HepG2 (cell line): Measurements from ENCODE around the gene VSIG10L2. TPM values are rescaled to one million over a fixed set of nuclear protein-coding genes. Genes with fewer than 3 reads are reported as not detected.

ENCODE experiments used
- ASH2L ChIP-seq: fragments of 300-600, 200-600 bp; sonication (generic); IDR thresholded peaks from 2 replicates; pipeline ENCODE4 v1.7.0; 2017; ENCODE audit warnings: low read depth, mild to moderate bottlenecking, moderate library complexity, mixed read lengths, low read length; ENCODE audit not compliant: insufficient read length
- EEA1 ChIP-seq: sonication (generic); formaldehyde crosslinking; IDR thresholded peaks from 2 replicates; pipeline ENCODE4 v1.5.1; 2020; ENCODE audit warnings: mild to moderate bottlenecking, missing genetic modification reagents, borderline replicate concordance
- HIC2 ChIP-seq: sonication (generic); formaldehyde crosslinking; IDR thresholded peaks from 2 replicates; pipeline ENCODE4 v1.9.0; 2022; ENCODE audit warnings: low read depth, missing genetic modification reagents
- JUND ChIP-seq: sonication (generic); formaldehyde crosslinking; IDR thresholded peaks from 2 replicates; pipeline ENCODE4 v1.8.0; 2022; ENCODE audit warnings: mild to moderate bottlenecking, missing genetic modification reagents
- RCOR2 ChIP-seq: IDR thresholded peaks from 2 replicates; pipeline ENCODE4 v1.6.1; 2016; ENCODE audit warnings: missing biosample characterization, missing genetic modification reagents
- RFXANK ChIP-seq: IDR thresholded peaks from 2 replicates; pipeline ENCODE4 v1.6.1; 2016
- SIX1 ChIP-seq: sonication (generic); formaldehyde crosslinking; IDR thresholded peaks from 2 replicates; pipeline ENCODE4 v1.4.0; 2020; ENCODE audit warnings: missing genetic modification reagents, borderline replicate concordance
- SMAD1 ChIP-seq: sonication (generic); formaldehyde crosslinking; IDR thresholded peaks from 2 replicates; pipeline ENCODE4 v1.4.0; 2020; ENCODE audit warnings: missing genetic modification reagents, low read depth, mild to moderate bottlenecking, borderline replicate concordance
- TAF15 ChIP-seq: fragments of 200-400 bp; formaldehyde crosslinking; IDR thresholded peaks from one replicate; pipeline ENCODE4 v1.6.1; 2018; ENCODE audit warnings: mild to moderate bottlenecking, low read depth, low read length; ENCODE audit not compliant: poor library complexity, severe bottlenecking
- TARDBP ChIP-seq: sonication (generic); formaldehyde crosslinking; IDR thresholded peaks from 2 replicates; pipeline ENCODE4 v1.8.0; 2022; ENCODE audit warnings: mild to moderate bottlenecking, missing genetic modification reagents
- YEATS4 ChIP-seq: sonication (generic); formaldehyde crosslinking; IDR thresholded peaks from 2 replicates; pipeline ENCODE4 v1.4.0; 2020; ENCODE audit warnings: missing genetic modification reagents, borderline replicate concordance
- ZFP37 ChIP-seq: sonication (generic); formaldehyde crosslinking; IDR thresholded peaks from 2 replicates; pipeline ENCODE4 v1.4.0; 2020; ENCODE audit warnings: missing genetic modification reagents, borderline replicate concordance
- ZFP82 ChIP-seq: sonication (generic); formaldehyde crosslinking; IDR thresholded peaks from 2 replicates; pipeline ENCODE4 v1.5.1; 2020; ENCODE audit warnings: mild to moderate bottlenecking, missing genetic modification reagents, borderline replicate concordance
- ZNF558 ChIP-seq: sonication (generic); formaldehyde crosslinking; IDR thresholded peaks from 2 replicates; pipeline ENCODE4 v1.9.0; 2022; ENCODE audit warnings: mild to moderate bottlenecking, missing genetic modification reagents, borderline replicate concordance
- ZNF563 ChIP-seq: sonication (generic); formaldehyde crosslinking; IDR thresholded peaks from 2 replicates; pipeline ENCODE4 v1.8.0; 2022; ENCODE audit warnings: mild to moderate bottlenecking, moderate library complexity, missing genetic modification reagents
- ZNF713 ChIP-seq: sonication (generic); formaldehyde crosslinking; IDR thresholded peaks from 2 replicates; pipeline ENCODE4 v1.4.0; 2020; ENCODE audit warnings: mild to moderate bottlenecking, missing genetic modification reagents
- ZNF747 ChIP-seq: sonication (generic); formaldehyde crosslinking; IDR thresholded peaks from 2 replicates; pipeline ENCODE4 v1.8.1; 2023; ENCODE audit warnings: missing genetic modification reagents, mild to moderate bottlenecking, borderline replicate concordance
- ZNF768 ChIP-seq: sonication (generic); formaldehyde crosslinking; IDR thresholded peaks from 2 replicates; pipeline ENCODE4 v1.4.0; 2020; ENCODE audit warnings: missing genetic modification reagents
- ZSCAN9 ChIP-seq: IDR thresholded peaks from 2 replicates; pipeline ENCODE4 v1.6.1; 2016; ENCODE audit warnings: borderline replicate concordance
- polyA plus RNA-seq, 8 experiments: library from polyadenylated mRNA; depleted of rRNA in 3 of 8; stranded (reverse) in 7 of 8; unstranded in 1 of 8; fragments of >200 nt; fragmentation: Illumina TruSeq in 4 of 8; extraction: Trizol in 4 of 8; gene quantifications; 2 replicates each; pipeline versions ENCODE4 v1.2.1 to v1.2.3, GENCODE V29; 2011 to 2016; ENCODE audit warnings: low read depth in 4 of 8, missing spikeins in 1 of 8, mixed read lengths in 1 of 8; ENCODE audit not compliant: insufficient read depth in 1 of 8
- total RNA-seq, 5 experiments: library from RNA; depleted of rRNA; stranded (reverse); fragments of >200 nt; fragmentation: Illumina TruSeq; extraction: Trizol; gene quantifications; 2 replicates each; pipeline ENCODE4 v1.2.3, GENCODE V29; 2016; ENCODE audit warnings: low read depth in 1 of 5
- TF ChIP-seq, protein P1 (sequence below): IDR thresholded peaks from 2 replicates; pipeline ENCODE4 v1.6.1; 2016
- TF ChIP-seq, protein P2 (sequence below): sonication (generic); formaldehyde crosslinking; IDR thresholded peaks from 2 replicates; pipeline ENCODE4; 2020; ENCODE audit warnings: missing genetic modification reagents, mild to moderate bottlenecking, borderline replicate concordance
- TF ChIP-seq, protein P3 (sequence below): sonication (generic); formaldehyde crosslinking; IDR thresholded peaks from 2 replicates; pipeline ENCODE4 v1.4.0; 2020; ENCODE audit warnings: missing genetic modification reagents

The VSIG10L2 gene
- total and polyA plus RNA-seq, 2 of the 13 experiments (the other 11 are each of a cell fraction or from before 2014, with no cell fraction given): 0.21 TPM; not detected in 1

- TF ChIP-seq YEATS4 (CRISPR knock-in tag) (peak; percentile 54; the same call in 1 of the 2 replicates), ASH2L (peak; percentile 79), RFXANK (CRISPR knock-in tag) (no peak), ZSCAN9 (CRISPR knock-in tag) (no peak), EEA1 (CRISPR knock-in tag) (no peak), ZFP37 (CRISPR knock-in tag) (0 out of 2 replicates have a peak, but pooled peaks have one; percentile 53), TAF15 (no peak), RCOR2 (CRISPR knock-in tag) (no peak), ZNF747 (CRISPR knock-in tag) (no peak), SMAD1 (CRISPR knock-in tag) (no peak), ZFP82 (CRISPR knock-in tag) (no peak), JUND (CRISPR knock-in tag) (no peak), SIX1 (no peak), TARDBP (no peak), ZNF713 (CRISPR knock-in tag) (no peak), ZNF768 (CRISPR knock-in tag) (no peak), HIC2 (no peak), ZNF558 (no peak), ZNF563 (CRISPR knock-in tag) (no peak)
- TF ChIP-seq, protein P1, sequence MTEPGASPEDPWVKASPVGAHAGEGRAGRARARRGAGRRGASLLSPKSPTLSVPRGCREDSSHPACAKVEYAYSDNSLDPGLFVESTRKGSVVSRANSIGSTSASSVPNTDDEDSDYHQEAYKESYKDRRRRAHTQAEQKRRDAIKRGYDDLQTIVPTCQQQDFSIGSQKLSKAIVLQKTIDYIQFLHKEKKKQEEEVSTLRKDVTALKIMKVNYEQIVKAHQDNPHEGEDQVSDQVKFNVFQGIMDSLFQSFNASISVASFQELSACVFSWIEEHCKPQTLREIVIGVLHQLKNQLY (CRISPR knock-in tag): no peak
- TF ChIP-seq, protein P2, sequence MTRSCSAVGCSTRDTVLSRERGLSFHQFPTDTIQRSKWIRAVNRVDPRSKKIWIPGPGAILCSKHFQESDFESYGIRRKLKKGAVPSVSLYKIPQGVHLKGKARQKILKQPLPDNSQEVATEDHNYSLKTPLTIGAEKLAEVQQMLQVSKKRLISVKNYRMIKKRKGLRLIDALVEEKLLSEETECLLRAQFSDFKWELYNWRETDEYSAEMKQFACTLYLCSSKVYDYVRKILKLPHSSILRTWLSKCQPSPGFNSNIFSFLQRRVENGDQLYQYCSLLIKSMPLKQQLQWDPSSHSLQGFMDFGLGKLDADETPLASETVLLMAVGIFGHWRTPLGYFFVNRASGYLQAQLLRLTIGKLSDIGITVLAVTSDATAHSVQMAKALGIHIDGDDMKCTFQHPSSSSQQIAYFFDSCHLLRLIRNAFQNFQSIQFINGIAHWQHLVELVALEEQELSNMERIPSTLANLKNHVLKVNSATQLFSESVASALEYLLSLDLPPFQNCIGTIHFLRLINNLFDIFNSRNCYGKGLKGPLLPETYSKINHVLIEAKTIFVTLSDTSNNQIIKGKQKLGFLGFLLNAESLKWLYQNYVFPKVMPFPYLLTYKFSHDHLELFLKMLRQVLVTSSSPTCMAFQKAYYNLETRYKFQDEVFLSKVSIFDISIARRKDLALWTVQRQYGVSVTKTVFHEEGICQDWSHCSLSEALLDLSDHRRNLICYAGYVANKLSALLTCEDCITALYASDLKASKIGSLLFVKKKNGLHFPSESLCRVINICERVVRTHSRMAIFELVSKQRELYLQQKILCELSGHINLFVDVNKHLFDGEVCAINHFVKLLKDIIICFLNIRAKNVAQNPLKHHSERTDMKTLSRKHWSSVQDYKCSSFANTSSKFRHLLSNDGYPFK: no peak
- TF ChIP-seq, protein P3, sequence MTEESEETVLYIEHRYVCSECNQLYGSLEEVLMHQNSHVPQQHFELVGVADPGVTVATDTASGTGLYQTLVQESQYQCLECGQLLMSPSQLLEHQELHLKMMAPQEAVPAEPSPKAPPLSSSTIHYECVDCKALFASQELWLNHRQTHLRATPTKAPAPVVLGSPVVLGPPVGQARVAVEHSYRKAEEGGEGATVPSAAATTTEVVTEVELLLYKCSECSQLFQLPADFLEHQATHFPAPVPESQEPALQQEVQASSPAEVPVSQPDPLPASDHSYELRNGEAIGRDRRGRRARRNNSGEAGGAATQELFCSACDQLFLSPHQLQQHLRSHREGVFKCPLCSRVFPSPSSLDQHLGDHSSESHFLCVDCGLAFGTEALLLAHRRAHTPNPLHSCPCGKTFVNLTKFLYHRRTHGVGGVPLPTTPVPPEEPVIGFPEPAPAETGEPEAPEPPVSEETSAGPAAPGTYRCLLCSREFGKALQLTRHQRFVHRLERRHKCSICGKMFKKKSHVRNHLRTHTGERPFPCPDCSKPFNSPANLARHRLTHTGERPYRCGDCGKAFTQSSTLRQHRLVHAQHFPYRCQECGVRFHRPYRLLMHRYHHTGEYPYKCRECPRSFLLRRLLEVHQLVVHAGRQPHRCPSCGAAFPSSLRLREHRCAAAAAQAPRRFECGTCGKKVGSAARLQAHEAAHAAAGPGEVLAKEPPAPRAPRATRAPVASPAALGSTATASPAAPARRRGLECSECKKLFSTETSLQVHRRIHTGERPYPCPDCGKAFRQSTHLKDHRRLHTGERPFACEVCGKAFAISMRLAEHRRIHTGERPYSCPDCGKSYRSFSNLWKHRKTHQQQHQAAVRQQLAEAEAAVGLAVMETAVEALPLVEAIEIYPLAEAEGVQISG (CRISPR knock-in tag): peak; percentile 87
These were observed 42.7 kb upstream of the VSIG10L2 start, which contains the start of gene PUS3 (continued) for GRCh38 chr11:125902927-125903710.
